HEK293T (cell line): ENCODE data around the gene POLD2.

Experiments used
- ELF4 ChIP-seq: fragments of 450-650 bp; IDR thresholded peaks from 2 replicates; pipeline ENCODE4 v1.6.1; 2017; ENCODE audit warnings: antibody characterized with exemption
- FOXA1 ChIP-seq: fragments of 450-650 bp; IDR thresholded peaks from 2 replicates; pipeline ENCODE4 v1.6.1; 2016; ENCODE audit warnings: mild to moderate bottlenecking
- FOXK2 ChIP-seq: fragments of 450-650 bp; IDR thresholded peaks from 2 replicates; pipeline ENCODE4 v1.6.1; 2016; ENCODE audit warnings: mild to moderate bottlenecking
- NFRKB ChIP-seq: fragments of 450-650 bp; IDR thresholded peaks from 2 replicates; pipeline ENCODE4 v1.6.1; 2016; ENCODE audit warnings: mild to moderate bottlenecking, moderate library complexity
- SP1 ChIP-seq: fragments of 450-650 bp; IDR thresholded peaks from 2 replicates; pipeline ENCODE4 v1.6.1; 2017

GRCh38 chr7:44082541-44083207, 40.7 kb downstream of the POLD2 start:
- TF ChIP-seq SP1, result no peak
- TF ChIP-seq NFRKB, result no peak
- TF ChIP-seq ELF4, result no peak; the same call in 1 of the 2 replicates
- TF ChIP-seq FOXK2, result no peak
- no peak for TF ChIP-seq FOXA1
